ENCODE data around the gene CA5B. TPM values are rescaled to one million over a fixed set of nuclear protein-coding genes. Genes with fewer than 3 reads are reported as not detected.
A peak's percentile ranks its signal among the peaks of the same experiment; 100 is the strongest.

CA5B gene
- total RNA-seq, 6 experiments from 2014 or later, result 5.1 to 9.1 (median 7.1) TPM

DNA sequence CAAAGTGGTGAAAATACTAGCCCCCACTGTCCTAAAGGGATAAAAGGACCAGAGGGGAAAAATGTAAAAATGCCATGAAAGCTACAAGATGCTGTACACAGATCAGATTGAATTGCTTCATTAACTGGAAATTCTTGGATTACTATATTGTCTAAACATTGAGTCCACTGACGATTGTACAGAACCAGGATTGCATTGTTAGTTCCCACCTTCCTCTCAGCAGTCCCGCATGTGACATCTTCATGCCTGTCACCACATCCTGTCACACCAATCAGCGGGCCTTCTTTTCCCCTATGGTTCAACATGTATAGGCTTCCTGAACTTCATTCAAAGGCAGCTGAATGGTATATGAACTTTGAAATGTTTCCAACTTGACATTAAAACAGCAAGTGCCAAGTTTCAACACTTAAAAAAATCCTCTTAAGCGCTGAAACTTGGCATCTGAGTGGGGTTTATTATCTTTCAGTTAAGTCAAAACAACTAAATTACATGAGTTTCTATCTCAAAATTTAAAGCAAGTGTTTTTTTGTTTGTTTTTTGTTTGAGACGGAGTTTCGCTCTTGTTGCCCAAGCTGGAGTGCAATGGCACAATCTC lies 76.8 kb downstream of the CA5B start:
- no peak overlapping the region for H3K4me3 Mint-ChIP-seq
- TF ChIP-seq, protein P1, sequence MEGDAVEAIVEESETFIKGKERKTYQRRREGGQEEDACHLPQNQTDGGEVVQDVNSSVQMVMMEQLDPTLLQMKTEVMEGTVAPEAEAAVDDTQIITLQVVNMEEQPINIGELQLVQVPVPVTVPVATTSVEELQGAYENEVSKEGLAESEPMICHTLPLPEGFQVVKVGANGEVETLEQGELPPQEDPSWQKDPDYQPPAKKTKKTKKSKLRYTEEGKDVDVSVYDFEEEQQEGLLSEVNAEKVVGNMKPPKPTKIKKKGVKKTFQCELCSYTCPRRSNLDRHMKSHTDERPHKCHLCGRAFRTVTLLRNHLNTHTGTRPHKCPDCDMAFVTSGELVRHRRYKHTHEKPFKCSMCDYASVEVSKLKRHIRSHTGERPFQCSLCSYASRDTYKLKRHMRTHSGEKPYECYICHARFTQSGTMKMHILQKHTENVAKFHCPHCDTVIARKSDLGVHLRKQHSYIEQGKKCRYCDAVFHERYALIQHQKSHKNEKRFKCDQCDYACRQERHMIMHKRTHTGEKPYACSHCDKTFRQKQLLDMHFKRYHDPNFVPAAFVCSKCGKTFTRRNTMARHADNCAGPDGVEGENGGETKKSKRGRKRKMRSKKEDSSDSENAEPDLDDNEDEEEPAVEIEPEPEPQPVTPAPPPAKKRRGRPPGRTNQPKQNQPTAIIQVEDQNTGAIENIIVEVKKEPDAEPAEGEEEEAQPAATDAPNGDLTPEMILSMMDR (IDR thresholded peaks at IDR 0.05), result no peak
- no peak for DNase-seq
- no peaks in the 10 kb centered on the region for H3K27me3 Mint-ChIP-seq (ENCODE audit: insufficient read depth)
- peaks cover 8% of the 10 kb centered on the region; the same call in 1 of the 2 replicates for H3K4me1 Mint-ChIP-seq (ENCODE audit: low read depth)
- no peaks in the 10 kb centered on the region for H3K9me3 Mint-ChIP-seq
- H3K27ac Mint-ChIP-seq, result no peak overlapping the region
- H3K36me3 Mint-ChIP-seq (ENCODE audit: low read depth), result peaks cover 7% of the 10 kb centered on the region; the same call in 1 of the 2 replicates

GRCh38 chrX:15815779-15816437 lies 77.8 kb downstream of the CA5B start:
- Mint-ChIP-seq H3K27ac (no peak overlapping the region; the same call in 1 of the 2 replicates), H3K27me3 (ENCODE audit: insufficient read depth) (no peaks in the 10 kb centered on the region), H3K4me3 (no peak overlapping the region), H3K9me3 (no peaks in the 10 kb centered on the region), H3K4me1 (ENCODE audit: low read depth) (peaks cover 8% of the 10 kb centered on the region; the same call in 1 of the 2 replicates), H3K36me3 (ENCODE audit: low read depth) (peaks cover 15% of the 10 kb centered on the region; the same call in 1 of the 2 replicates)
- DNase-seq, result no peak
- TF ChIP-seq, protein P1 (IDR thresholded peaks at IDR 0.05), result peak; percentile 49

DNA sequence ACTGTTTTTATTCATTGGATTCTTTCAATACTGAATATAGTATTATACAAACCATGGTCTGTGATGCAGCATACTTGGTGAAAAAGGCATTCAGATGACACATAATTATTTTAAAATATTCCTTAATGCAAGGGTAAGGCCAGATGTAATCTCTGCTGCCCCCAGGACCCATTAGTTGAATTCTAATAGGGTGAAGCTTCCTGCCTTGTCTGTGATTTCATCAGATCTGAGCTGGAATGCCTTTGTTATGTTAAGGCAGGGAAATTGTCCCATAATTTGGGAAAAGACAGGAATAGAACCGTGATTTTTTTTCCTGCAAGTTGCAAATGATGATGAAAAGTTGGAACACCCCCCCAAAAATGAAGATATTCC lies 78.4 kb downstream of the CA5B start:
- Mint-ChIP-seq H3K9me3 (no peaks in the 10 kb centered on the region), H3K27ac (no peak overlapping the region; the same call in 1 of the 2 replicates), H3K27me3 (ENCODE audit: insufficient read depth) (no peaks in the 10 kb centered on the region), H3K4me1 (ENCODE audit: low read depth) (peaks cover 8% of the 10 kb centered on the region; the same call in 1 of the 2 replicates), H3K36me3 (ENCODE audit: low read depth) (peaks cover 20% of the 10 kb centered on the region; the same call in 1 of the 2 replicates), H3K4me3 (no peak overlapping the region)
- TF ChIP-seq, protein P1 (IDR thresholded peaks at IDR 0.05), result no peak
- no peak for DNase-seq

DNA sequence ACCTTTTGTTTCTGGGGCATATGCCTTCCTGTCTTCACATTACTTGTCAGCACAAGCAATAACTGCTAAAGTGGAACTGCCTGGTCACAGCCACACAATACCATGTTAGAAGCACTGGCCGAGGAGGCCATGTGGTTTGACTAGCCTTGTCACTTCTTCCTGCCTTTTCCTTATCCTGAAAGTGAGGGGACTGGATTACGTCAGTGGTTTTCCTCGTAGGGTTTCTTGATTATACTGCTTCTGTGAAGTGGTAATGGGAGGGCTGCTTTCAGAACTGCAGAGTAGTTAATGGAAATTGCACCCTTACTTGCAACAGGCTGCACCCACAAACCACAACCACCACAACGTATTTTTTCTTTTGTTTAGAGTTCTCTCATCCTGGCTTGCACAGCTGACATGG lies 78.8 kb downstream of the CA5B start:
- Mint-ChIP-seq H3K4me1 (ENCODE audit: low read depth) (peaks cover 8% of the 10 kb centered on the region; the same call in 1 of the 2 replicates), H3K9me3 (no peaks in the 10 kb centered on the region), H3K36me3 (ENCODE audit: low read depth) (peaks cover 22% of the 10 kb centered on the region; the same call in 1 of the 2 replicates), H3K27ac (no peak overlapping the region; the same call in 1 of the 2 replicates), H3K27me3 (ENCODE audit: insufficient read depth) (no peaks in the 10 kb centered on the region), H3K4me3 (no peak overlapping the region)
- TF ChIP-seq, protein P1 (IDR thresholded peaks at IDR 0.05), result no peak
- DNase-seq, result no peak

DNA sequence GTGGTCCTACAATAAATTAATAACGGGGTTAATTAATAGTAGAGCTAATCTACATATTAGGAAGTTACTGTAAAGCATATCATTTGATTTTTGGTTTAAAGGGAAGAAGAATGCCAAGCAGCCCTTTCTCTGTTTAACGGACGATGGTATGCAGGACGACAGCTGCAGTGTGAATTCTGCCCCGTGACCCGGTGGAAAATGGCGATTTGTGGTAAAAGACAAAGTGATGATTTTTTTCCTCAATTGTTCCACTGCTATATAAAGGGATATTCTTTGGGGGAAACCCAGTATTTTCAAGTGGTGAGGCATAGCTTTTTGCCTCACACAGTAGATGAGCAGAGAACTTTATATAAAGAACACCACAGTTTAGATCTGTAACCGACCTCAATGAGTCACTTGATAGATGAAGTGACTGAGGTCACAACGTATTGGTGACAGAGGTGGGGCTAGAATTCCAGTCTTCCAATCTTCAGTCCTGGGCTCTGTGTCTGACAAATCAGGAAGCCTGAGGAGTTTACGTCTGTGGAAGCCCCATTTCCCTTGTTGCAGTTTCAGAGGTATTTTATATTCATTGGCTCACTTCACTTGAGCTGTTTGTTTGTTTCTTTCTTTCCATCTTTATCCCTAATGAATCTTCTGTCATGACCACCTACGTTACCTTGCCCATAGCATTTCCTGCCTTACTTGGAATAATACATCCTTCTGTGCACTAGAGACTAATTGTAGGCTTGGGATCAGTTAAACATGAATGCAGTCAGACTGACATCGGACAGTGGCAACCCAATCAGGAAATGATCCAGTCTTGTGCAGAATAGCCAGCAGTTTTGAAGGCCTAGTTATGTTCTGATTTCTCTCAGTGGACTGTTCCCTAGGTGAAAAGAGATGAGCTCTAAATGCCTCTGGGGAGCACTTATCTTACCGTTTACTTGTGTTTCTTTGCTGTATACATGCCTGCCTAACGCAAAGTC lies 82.3 kb downstream of the CA5B start:
- H3K4me1 Mint-ChIP-seq (ENCODE audit: low read depth), result peaks cover 8% of the 10 kb centered on the region; the same call in 1 of the 2 replicates

More for the DNA sequence above, 82.3 kb downstream of the CA5B start:
- no peak for DNase-seq
- TF ChIP-seq, protein P1 (IDR thresholded peaks at IDR 0.05), result no peak
- peaks cover 15% of the 10 kb centered on the region; the same call in 1 of the 2 replicates for H3K36me3 Mint-ChIP-seq (ENCODE audit: low read depth)
- H3K4me3 Mint-ChIP-seq, result no peak overlapping the region
- H3K27ac Mint-ChIP-seq, result peak overlapping the region; percentile 7; the same call in 1 of the 2 replicates
- H3K9me3 Mint-ChIP-seq, result no peaks in the 10 kb centered on the region
- H3K27me3 Mint-ChIP-seq (ENCODE audit: insufficient read depth), result 0 out of 2 replicates have a peak, but pooled peaks cover 2% of the 10 kb centered on the region

All from HFFc6 (cell line).